Measurements from ENCODE around the gene RAD18. TPM values are rescaled to one million over a fixed set of nuclear protein-coding genes. Genes with fewer than 3 reads are reported as not detected.
A peak's percentile ranks its signal among the peaks of the same experiment; 100 is the strongest.

The RAD18 gene
- total RNA-seq, 2 donors from 2014 or later, result 3.6 to 4.6 TPM

DNA sequence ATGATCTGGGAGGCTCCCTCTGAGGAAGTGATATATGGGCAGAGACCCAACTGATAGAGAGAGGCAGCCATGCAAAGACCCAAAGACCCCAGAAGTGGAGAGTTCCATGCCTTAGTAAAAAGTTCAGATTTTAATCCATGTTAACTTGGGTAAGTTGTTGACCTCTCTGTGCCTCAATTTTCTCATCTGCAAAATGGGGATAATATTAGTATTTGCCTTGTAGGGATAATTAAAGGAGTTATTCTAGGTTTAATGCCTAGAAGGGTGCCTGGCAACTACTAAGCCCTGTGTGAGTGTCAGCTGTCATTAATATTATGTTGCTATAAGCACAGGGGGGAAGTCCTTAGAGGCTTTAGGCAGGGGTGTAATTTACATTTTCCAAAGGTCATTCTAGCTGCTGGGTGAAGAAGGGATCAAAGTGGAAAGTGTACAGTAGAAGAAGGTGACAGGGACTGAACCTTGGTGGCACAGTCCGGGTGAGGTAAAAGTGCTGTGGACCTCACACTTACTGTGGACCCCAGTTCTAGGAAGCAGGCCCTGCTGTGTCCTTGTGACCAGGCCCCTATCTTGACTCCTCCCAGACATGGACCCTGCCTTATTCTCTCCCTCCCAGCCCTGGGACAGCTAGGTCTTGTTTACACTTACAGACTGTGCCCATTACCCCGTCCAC, 3.0 kb upstream of the RAD18 start:
- intact Hi-C loops (cut with DNase I), result no loop called here
- WGBS, 2 donors, result 77 to 86% methylated on average over 2 of the region's 2 CpGs
- TF ChIP-seq, protein P1, sequence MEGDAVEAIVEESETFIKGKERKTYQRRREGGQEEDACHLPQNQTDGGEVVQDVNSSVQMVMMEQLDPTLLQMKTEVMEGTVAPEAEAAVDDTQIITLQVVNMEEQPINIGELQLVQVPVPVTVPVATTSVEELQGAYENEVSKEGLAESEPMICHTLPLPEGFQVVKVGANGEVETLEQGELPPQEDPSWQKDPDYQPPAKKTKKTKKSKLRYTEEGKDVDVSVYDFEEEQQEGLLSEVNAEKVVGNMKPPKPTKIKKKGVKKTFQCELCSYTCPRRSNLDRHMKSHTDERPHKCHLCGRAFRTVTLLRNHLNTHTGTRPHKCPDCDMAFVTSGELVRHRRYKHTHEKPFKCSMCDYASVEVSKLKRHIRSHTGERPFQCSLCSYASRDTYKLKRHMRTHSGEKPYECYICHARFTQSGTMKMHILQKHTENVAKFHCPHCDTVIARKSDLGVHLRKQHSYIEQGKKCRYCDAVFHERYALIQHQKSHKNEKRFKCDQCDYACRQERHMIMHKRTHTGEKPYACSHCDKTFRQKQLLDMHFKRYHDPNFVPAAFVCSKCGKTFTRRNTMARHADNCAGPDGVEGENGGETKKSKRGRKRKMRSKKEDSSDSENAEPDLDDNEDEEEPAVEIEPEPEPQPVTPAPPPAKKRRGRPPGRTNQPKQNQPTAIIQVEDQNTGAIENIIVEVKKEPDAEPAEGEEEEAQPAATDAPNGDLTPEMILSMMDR (IDR thresholded peaks at IDR 0.05), result no peak
- TF ChIP-seq POLR2A (IDR thresholded peaks at IDR 0.05), result no peak

DNA sequence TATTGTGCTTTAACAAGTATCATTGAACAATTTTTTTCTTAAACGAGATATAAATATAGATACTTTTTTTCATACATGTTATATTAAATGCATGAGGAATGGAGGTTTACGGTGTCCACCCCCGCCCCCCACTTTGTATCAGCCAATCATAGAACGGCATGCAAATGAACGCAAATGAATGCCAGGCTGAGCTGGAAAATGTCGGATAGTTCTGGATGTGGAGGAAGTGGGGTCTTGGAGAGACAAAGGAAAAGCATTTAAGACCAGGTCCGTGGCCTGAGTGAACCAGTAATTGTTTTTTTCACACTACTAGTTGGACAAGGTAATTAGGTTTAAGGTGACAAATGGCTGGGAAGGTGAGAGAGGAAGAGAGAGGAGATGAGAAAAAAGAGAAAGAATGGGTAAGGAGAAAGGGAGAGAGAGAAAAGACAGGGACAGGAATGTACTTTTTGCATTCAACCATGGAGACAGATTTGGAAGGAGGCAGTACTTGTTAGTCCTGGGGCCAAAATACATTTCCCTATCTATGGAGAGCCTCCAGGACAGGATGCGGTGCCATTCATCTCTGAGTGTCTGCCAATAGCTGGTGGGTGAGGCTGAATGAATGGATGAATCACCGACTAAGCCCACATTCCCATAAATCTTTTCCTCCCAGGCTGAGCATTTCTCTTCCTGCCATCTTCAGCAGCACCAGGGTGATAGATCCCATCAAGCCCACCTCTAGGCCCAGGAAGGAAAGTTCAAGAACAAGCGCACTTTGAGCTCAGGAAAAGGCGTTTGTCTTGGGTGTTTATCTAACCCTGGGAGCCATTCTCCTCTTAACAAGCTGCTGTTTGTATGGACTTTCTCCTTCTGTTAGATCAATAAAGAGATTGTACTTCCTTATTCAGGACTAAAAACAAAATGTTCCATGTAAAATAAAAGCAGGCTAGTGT, 1.4 kb upstream of the RAD18 start:
- no peaks in the 10 kb centered on the region for H3K9me3 ChIP-seq
- H3K4me3 ChIP-seq, result no peak overlapping the region
- peak overlapping the region in 1 of 4 donors; percentile 27 for H3K27ac ChIP-seq
- no peak for ATAC-seq
- H3K4me1 ChIP-seq, result peaks cover 13% of the 10 kb centered on the region
- TF ChIP-seq, protein P1 (IDR thresholded peaks at IDR 0.05), result no peak
- TF ChIP-seq POLR2A (IDR thresholded peaks at IDR 0.05), result no peak
- WGBS, 2 donors, result 70 to 73% methylated on average over 11 of the region's 11 CpGs
- H3K36me3 ChIP-seq (replicated peaks in 1 of 2; ENCODE audit: insufficient read depth in 1 of 2, low read depth in 2 of 2), result no peaks in the 10 kb centered on the region
- intact Hi-C loops (cut with DNase I), result no loop called here
- no peaks in the 10 kb centered on the region for H3K27me3 ChIP-seq
- DNase-seq, result no peak

More for the DNA sequence above, 3.0 kb upstream of the RAD18 start:
- Histone ChIP-seq H3K27ac (no peak overlapping the region), H3K4me1 (peaks cover 13% of the 10 kb centered on the region), H3K4me3 (no peak overlapping the region), H3K36me3 (replicated peaks in 1 of 2; ENCODE audit: insufficient read depth in 1 of 2, low read depth in 2 of 2) (no peaks in the 10 kb centered on the region), H3K27me3 (no peaks in the 10 kb centered on the region), H3K9me3 (no peaks in the 10 kb centered on the region)
- DNase-seq (no peak), ATAC-seq (no peak)

DNA sequence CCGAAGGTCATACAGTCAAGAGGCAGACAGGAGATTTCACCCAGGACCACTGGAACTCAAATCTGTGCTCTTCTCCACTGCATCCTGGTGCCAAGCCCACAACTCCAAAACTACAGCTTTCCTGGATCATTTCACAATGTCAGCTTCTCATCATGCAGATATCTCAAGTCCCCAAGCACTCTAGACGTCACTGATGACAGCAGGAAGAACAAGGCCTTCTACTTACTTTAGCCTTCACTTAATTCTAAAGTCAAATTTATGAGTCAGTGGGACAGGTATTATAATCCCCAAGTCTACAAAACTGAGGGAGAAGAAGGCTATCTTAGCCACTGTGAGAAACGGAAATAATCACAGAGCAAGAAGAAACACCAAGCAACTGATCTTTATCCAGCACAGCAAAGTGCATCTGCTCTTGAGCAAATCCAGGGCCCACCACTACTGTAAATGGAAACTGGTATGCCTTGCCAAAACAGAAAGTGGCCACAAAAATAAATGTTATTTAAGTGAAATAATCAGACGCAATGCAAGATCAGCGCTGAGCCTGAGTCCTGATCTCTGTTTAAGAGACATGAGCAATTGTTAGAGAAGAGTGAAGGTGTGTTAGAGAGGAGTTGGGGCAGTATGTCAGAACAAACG, 928 bp downstream of the RAD18 start:
- no peaks in the 10 kb centered on the region for H3K9me3 ChIP-seq
- H3K4me1 ChIP-seq, result peaks cover 13% of the 10 kb centered on the region
- DNase-seq (no peak), ATAC-seq (no peak)
- intact Hi-C loops (cut with DNase I), result no loop called here
- H3K27me3 ChIP-seq, result no peaks in the 10 kb centered on the region
- WGBS, 2 donors, result 24 to 25% methylated on average over 6 of the region's 6 CpGs
- H3K36me3 ChIP-seq (replicated peaks in 1 of 2; ENCODE audit: insufficient read depth in 1 of 2, low read depth in 2 of 2), result no peaks in the 10 kb centered on the region
- H3K27ac ChIP-seq, result no peak overlapping the region
- TF ChIP-seq, protein P1 (IDR thresholded peaks at IDR 0.05), result no peak
- TF ChIP-seq POLR2A (IDR thresholded peaks at IDR 0.05), result no peak
- no peak overlapping the region for H3K4me3 ChIP-seq

DNA sequence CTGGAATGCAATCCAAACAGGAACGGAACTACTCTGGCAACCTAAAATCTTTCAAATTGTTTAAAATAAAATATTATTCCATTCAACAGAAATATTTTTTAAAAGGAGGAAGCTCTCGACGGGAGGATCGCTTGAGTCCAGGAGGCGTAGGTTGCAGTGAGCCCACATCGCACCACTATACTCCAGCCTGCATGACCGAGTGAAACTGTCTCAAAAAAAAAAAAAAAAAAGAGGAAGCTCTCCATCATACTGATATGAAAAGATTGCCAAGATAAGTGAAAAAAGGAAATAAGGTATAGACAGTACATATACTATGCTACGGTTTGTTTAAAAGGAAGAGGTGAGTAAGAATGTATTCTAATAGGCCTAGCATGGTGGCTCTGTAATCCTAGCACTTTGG, 3.6 kb downstream of the RAD18 start:
- Histone ChIP-seq H3K36me3 (replicated peaks in 1 of 2; ENCODE audit: insufficient read depth in 1 of 2, low read depth in 2 of 2) (no peaks in the 10 kb centered on the region), H3K27me3 (no peaks in the 10 kb centered on the region), H3K4me1 (peaks cover 13% of the 10 kb centered on the region), H3K4me3 (no peak overlapping the region), H3K27ac (no peak overlapping the region), H3K9me3 (no peaks in the 10 kb centered on the region)
- ATAC-seq, result no peak
- TF ChIP-seq, protein P1 (IDR thresholded peaks at IDR 0.05), result no peak
- no peak for TF ChIP-seq POLR2A (IDR thresholded peaks at IDR 0.05)
- intact Hi-C loops (cut with DNase I), result no loop called here
- DNase-seq, result no peak
- 81 to 85% methylated on average over 8 of the region's 8 CpGs for WGBS, 2 donors
